Right lobe of liver (tissue), 6 donors: Measurements from ENCODE around the gene OPA1. TPM values are rescaled to one million over a fixed set of nuclear protein-coding genes. Genes with fewer than 3 reads are reported as not detected.

Source experiments
- ATAC-seq, 4 donors: fragments of 200-7000 bp; cut with Tn5 transposase; one replicate each; pipeline ENCODE4 v1.9.1; 2020; ENCODE audit warnings: mild to moderate bottlenecking in 4 of 4, moderate library complexity in 4 of 4
- DNase-seq, 3 donors: peaks; one replicate each; pipeline ENCODE4 v3.0.0-alpha.2; 2020
- H3K27ac ChIP-seq, 3 donors: fragments of 200-600 bp; one replicate each; pipeline ENCODE4 v1.8.0; 2022
- H3K27me3 ChIP-seq, 2 donors: fragments of 200-600 bp; one replicate each; pipeline ENCODE4 v1.8.0; 2022
- H3K36me3 ChIP-seq, 4 donors: fragments of 200-600 bp; sonication (generic) in 1 of 4; one replicate each; pipeline versions ENCODE4 v1.5.1 to v1.8.0; 2017 to 2022; ENCODE audit warnings: control low read depth in 1 of 4
- H3K4me1 ChIP-seq, 4 donors: fragments of 200-600 bp; sonication (generic) in 1 of 4; one replicate each; pipeline versions ENCODE4 v1.5.1 to v1.8.0; 2017 to 2022; ENCODE audit warnings: control low read depth in 1 of 4
- H3K4me3 ChIP-seq, 3 donors: fragments of 200-600 bp; one replicate each; pipeline ENCODE4 v1.8.0; 2022
- H3K9me3 ChIP-seq, 4 donors: fragments of 200-600 bp; sonication (generic) in 1 of 4; one replicate each; pipeline versions ENCODE4 v1.5.1 to v1.8.0; 2017 to 2022; ENCODE audit warnings: control low read depth in 1 of 4
- POLR2A ChIP-seq: fragments of 450-650 bp; IDR thresholded peaks from one replicate; pipeline ENCODE4 v1.6.1; 2017; ENCODE audit warnings: antibody characterized with exemption, mild to moderate bottlenecking
- WGBS: methylation state at CpG from one replicate; pipeline ENCODE4 v1.1.6; 2018; ENCODE audit warnings: low coverage, low lambda C conversion rate; ENCODE audit not compliant: insufficient coverage; ENCODE audit errors: missing lambda C conversion rate; 5-methylcytosine and 5-hydroxymethylcytosine counted together
- intact Hi-C, 2 donors: fragments of 100-400 bp; cut with DNase I; formaldehyde crosslinking; loops; one replicate each; pipeline versions ENCODE4 v1.11.2 to v1.14.1; 2022
- total RNA-seq, 6 experiments: library from RNA; depleted of rRNA in 2 of 6; stranded (reverse); fragments of >200 nt in 2 of 6; fragmentation: NEBNext Ultra II Directional in 3 of 6; extraction: Animal tissue kit (Norgen Biotek cat#: 25700) in 3 of 6; gene quantifications; one replicate each; pipeline versions ENCODE4 v1.1.0 to v1.2.4, GENCODE V29; 2016 to 2023
- TF ChIP-seq, protein P1 (sequence below), 4 donors: fragments of 200-600 bp in 3 of 4; fragments of 450-650 bp in 1 of 4; IDR thresholded peaks; one replicate each; pipeline versions ENCODE4 v1.5.1 to v1.8.0; 2016 to 2022; ENCODE audit warnings: antibody characterized with exemption in 4 of 4, mild to moderate bottlenecking in 2 of 4
- donor health status: DM: no; HTN: yes; CAD: no.
- donor health status: DM: no; HTN: no; CAD: no.
- donor health status: DM: no; HTN: no; CAD: no.
- donor health status: DM: no; HTN: yes; CAD: no.
- donor health status: DM: no; HTN: yes; CAD: no.

The OPA1 gene
- total RNA-seq, 6 experiments from 2014 or later: 29.2 to 45.5 (median 31.6) TPM

DNA sequence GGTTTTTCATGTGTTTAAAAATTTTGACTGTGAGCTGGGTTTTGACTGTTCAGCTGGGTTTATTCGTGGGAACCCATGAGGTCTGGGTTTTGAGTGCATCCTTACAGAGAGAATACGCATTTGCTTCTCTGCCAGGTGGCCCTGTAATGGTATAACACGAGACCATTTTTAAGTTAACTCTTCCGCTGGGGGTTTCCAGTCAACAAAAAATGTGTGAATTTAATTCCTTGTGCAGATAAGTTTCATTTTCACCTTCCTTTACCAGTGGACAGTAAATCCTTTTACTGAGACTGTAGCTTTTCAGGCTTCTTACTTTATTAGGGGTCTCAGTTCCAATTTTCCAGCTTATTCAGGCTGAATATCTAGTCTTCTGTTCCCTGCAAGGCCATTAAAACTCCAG, 149.6 kb downstream of the OPA1 start:
- H3K27ac ChIP-seq: peak overlapping the region in 2 of 3 donors; percentile 76 to 91
- H3K4me1 ChIP-seq: peaks cover 0 to 23% (median 0%) of the 10 kb centered on the region in 4 donors
- ATAC-seq (no peak), DNase-seq (no peak)
- no peaks in the 10 kb centered on the region for H3K36me3 ChIP-seq
- H3K4me3 ChIP-seq: no peak overlapping the region
- WGBS: 71% methylated on average over 4 of the region's 4 CpGs
- H3K9me3 ChIP-seq: no peaks in the 10 kb centered on the region
- TF ChIP-seq, protein P1, sequence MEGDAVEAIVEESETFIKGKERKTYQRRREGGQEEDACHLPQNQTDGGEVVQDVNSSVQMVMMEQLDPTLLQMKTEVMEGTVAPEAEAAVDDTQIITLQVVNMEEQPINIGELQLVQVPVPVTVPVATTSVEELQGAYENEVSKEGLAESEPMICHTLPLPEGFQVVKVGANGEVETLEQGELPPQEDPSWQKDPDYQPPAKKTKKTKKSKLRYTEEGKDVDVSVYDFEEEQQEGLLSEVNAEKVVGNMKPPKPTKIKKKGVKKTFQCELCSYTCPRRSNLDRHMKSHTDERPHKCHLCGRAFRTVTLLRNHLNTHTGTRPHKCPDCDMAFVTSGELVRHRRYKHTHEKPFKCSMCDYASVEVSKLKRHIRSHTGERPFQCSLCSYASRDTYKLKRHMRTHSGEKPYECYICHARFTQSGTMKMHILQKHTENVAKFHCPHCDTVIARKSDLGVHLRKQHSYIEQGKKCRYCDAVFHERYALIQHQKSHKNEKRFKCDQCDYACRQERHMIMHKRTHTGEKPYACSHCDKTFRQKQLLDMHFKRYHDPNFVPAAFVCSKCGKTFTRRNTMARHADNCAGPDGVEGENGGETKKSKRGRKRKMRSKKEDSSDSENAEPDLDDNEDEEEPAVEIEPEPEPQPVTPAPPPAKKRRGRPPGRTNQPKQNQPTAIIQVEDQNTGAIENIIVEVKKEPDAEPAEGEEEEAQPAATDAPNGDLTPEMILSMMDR (IDR thresholded peaks at IDR 0.05): no peak
- TF ChIP-seq POLR2A: no peak
- intact Hi-C loops: no loop called here
- no peaks in the 10 kb centered on the region for H3K27me3 ChIP-seq

DNA sequence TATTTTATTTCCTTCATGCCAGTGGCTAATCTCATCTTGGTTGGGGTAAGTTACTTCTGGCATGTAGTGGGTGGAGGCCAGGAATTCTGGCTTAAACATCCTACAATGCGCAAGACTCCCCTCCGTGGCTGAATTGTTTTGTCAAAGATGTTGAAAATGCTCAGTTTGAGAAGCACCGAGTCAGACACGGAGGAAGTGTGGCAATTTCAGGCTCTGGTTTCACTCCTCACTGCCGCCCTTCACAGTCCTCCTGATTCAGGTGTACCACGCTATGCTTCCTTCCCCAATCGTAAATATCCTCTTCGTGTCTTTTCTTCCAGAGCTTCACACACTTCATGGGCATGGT, 150.7 kb downstream of the OPA1 start:
- H3K27ac ChIP-seq: peak overlapping the region; percentile 34 to 91 (median 76)
- no peaks in the 10 kb centered on the region for H3K36me3 ChIP-seq
- DNase-seq: no peak
- no peaks in the 10 kb centered on the region for H3K9me3 ChIP-seq
- TF ChIP-seq, protein P1 (IDR thresholded peaks at IDR 0.05): no peak
- TF ChIP-seq POLR2A: no peak
- WGBS: 22% methylated on average over 8 of the region's 8 CpGs
- ATAC-seq: peak; percentile 56 to 69 (median 60)
- H3K4me1 ChIP-seq: peaks cover 0 to 23% (median 0%) of the 10 kb centered on the region in 4 donors
- peak overlapping the region in 2 of 3 donors; percentile 4 to 35 for H3K4me3 ChIP-seq
- no peaks in the 10 kb centered on the region for H3K27me3 ChIP-seq
- intact Hi-C loops: no loop called here

DNA sequence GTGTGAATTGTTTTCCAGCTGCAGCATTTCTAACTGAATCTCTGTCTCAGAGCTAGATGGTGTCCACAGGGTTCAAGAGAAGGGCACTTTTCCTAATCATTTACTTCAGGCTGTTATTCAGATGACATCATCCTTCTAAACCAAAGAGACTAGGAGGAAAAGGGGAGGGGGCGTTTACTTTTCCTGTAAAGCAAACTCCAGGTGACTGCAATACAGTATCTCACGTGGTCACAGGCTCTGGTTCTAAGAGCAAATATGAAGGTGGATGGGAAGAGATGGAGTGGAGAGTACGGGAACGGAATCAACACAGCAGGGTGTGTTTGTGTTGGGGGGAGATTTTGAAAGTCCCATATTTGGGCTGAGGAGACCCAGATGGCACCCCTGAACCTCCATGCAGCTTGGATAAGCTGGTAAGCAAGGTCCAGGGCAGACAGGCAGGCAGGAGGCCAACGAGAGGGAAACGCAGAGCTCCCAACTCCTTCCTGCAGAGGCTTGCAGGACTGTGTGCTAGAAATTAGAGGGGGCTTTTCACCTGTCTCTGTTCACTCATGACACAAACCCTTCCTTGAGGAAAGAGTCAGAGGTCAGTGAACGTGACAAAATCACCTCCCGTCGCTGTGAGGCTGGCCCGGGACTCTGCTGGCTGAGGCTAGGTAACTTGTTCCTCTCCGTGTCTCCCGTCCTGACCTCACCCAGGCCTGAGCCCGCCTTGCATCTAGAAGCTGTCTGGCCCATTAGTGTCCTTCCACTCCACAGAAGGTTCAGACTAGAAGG, 151.2 kb downstream of the OPA1 start:
- peak; percentile 80 to 91 (median 84) for ATAC-seq
- peak in 1 of 3 donors; percentile 44 for DNase-seq
- Histone ChIP-seq H3K9me3 (no peaks in the 10 kb centered on the region), H3K27ac (peak overlapping the region; percentile 34 to 91 (median 76)), H3K36me3 (no peaks in the 10 kb centered on the region), H3K4me1 (peaks cover 0 to 23% (median 0%) of the 10 kb centered on the region in 4 donors), H3K4me3 (peak overlapping the region in 2 of 3 donors; percentile 4 to 35), H3K27me3 (no peaks in the 10 kb centered on the region)
- TF ChIP-seq, protein P1 (IDR thresholded peaks at IDR 0.05): no peak
- TF ChIP-seq POLR2A: peak; percentile 65
- intact Hi-C loops: no loop called here
- WGBS: 40% methylated on average over 7 of the region's 13 CpGs

DNA sequence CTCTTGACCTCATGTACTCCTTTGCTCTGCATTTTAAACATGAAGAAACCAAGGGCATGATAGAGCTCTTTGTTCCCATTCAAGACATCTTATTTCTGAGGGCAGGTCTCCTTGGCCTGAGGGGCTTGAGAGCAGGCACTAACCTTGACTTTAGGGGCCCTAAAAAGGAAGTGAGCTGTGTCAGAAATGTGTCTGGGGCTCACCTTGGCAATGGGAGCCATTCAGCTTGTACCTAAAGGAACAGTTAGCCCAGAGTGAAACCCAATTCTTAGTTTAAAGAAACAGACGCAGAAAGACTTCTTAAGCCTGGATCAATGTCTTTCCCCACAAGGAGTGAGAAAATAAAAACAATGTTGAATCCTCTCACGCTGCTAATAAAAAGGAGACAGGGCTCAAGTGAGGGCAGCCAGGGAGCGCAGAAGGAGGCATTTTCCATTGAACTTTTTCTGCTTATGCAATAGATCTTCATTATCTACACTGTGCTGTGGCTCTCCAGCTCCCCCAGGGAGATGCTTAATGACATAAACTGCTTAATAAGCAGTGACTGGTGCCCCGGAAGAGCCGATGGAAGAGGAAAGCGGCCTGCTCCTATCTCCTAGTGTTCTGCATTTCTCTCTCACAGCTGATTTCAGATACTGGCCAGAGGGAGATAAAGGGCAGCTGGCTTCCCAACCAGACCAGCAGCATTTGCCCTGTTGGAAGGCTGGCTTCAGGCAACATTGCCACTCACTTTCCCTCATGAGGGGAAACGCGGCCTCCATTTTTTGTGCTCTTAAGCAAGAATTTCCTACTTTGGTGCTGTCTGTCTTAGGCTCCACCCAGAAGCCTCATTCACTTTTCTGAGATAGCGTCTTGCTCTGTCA, 152.0 kb downstream of the OPA1 start:
- WGBS: 30% methylated on average over 9 of the region's 9 CpGs
- intact Hi-C loops: no loop called here
- peak overlapping the region; percentile 16 to 91 (median 59) for H3K27ac ChIP-seq

More for the DNA sequence above, 152.0 kb downstream of the OPA1 start:
- ATAC-seq: peak; percentile 67 to 75 (median 72)
- no peaks in the 10 kb centered on the region for H3K36me3 ChIP-seq
- H3K4me3 ChIP-seq: no peak overlapping the region
- TF ChIP-seq, protein P1 (IDR thresholded peaks at IDR 0.05): peak in 2 of 4 donors; percentile 6 to 22
- peak; percentile 32 for TF ChIP-seq POLR2A
- H3K27me3 ChIP-seq: no peaks in the 10 kb centered on the region
- peaks cover 0 to 23% (median 0%) of the 10 kb centered on the region in 4 donors for H3K4me1 ChIP-seq
- H3K9me3 ChIP-seq: no peaks in the 10 kb centered on the region
- DNase-seq: peak in 1 of 3 donors; percentile 31
